ENCODE measurements around the gene SPINK6.

GRCh38 chr5:148229840-148230239, 27.0 kb downstream of the SPINK6 start:
- TF ChIP-seq, protein P1, sequence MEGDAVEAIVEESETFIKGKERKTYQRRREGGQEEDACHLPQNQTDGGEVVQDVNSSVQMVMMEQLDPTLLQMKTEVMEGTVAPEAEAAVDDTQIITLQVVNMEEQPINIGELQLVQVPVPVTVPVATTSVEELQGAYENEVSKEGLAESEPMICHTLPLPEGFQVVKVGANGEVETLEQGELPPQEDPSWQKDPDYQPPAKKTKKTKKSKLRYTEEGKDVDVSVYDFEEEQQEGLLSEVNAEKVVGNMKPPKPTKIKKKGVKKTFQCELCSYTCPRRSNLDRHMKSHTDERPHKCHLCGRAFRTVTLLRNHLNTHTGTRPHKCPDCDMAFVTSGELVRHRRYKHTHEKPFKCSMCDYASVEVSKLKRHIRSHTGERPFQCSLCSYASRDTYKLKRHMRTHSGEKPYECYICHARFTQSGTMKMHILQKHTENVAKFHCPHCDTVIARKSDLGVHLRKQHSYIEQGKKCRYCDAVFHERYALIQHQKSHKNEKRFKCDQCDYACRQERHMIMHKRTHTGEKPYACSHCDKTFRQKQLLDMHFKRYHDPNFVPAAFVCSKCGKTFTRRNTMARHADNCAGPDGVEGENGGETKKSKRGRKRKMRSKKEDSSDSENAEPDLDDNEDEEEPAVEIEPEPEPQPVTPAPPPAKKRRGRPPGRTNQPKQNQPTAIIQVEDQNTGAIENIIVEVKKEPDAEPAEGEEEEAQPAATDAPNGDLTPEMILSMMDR (IDR thresholded peaks at IDR 0.05) = no peak
- no peak for TF ChIP-seq POLR2A (IDR thresholded peaks at IDR 0.05)
